Right lobe of liver (tissue), 6 donors: ENCODE results near the gene MPP2. TPM values are rescaled to one million over a fixed set of nuclear protein-coding genes. Genes with fewer than 3 reads are reported as not detected.

ENCODE experiments used
- ATAC-seq, 4 donors: fragments of 200-7000 bp; cut with Tn5 transposase; one replicate each; pipeline ENCODE4 v1.9.1; 2020; ENCODE audit warnings: mild to moderate bottlenecking in 4 of 4, moderate library complexity in 4 of 4
- DNase-seq, 3 donors: peaks; one replicate each; pipeline ENCODE4 v3.0.0-alpha.2; 2020
- H3K27ac ChIP-seq, 3 donors: fragments of 200-600 bp; one replicate each; pipeline ENCODE4 v1.8.0; 2022
- H3K27me3 ChIP-seq, 2 donors: fragments of 200-600 bp; one replicate each; pipeline ENCODE4 v1.8.0; 2022
- H3K36me3 ChIP-seq, 4 donors: fragments of 200-600 bp; sonication (generic) in 1 of 4; one replicate each; pipeline versions ENCODE4 v1.5.1 to v1.8.0; 2017 to 2022; ENCODE audit warnings: control low read depth in 1 of 4
- H3K4me1 ChIP-seq, 4 donors: fragments of 200-600 bp; sonication (generic) in 1 of 4; one replicate each; pipeline versions ENCODE4 v1.5.1 to v1.8.0; 2017 to 2022; ENCODE audit warnings: control low read depth in 1 of 4
- H3K4me3 ChIP-seq, 3 donors: fragments of 200-600 bp; one replicate each; pipeline ENCODE4 v1.8.0; 2022
- H3K9me3 ChIP-seq, 4 donors: fragments of 200-600 bp; sonication (generic) in 1 of 4; one replicate each; pipeline versions ENCODE4 v1.5.1 to v1.8.0; 2017 to 2022; ENCODE audit warnings: control low read depth in 1 of 4
- CTCF ChIP-seq, 4 donors: fragments of 200-600 bp in 3 of 4; fragments of 450-650 bp in 1 of 4; IDR thresholded peaks; one replicate each; pipeline versions ENCODE4 v1.5.1 to v1.8.0; 2016 to 2022; ENCODE audit warnings: antibody characterized with exemption in 4 of 4, mild to moderate bottlenecking in 2 of 4
- POLR2A ChIP-seq: fragments of 450-650 bp; IDR thresholded peaks from one replicate; pipeline ENCODE4 v1.6.1; 2017; ENCODE audit warnings: antibody characterized with exemption, mild to moderate bottlenecking
- WGBS: methylation state at CpG from one replicate; pipeline ENCODE4 v1.1.6; 2018; ENCODE audit warnings: low coverage, low lambda C conversion rate; ENCODE audit not compliant: insufficient coverage; ENCODE audit errors: missing lambda C conversion rate; 5-methylcytosine and 5-hydroxymethylcytosine counted together
- intact Hi-C, 2 donors: fragments of 100-400 bp; cut with DNase I; formaldehyde crosslinking; loops; one replicate each; pipeline versions ENCODE4 v1.11.2 to v1.14.1; 2022
- total RNA-seq, 6 experiments: library from RNA; depleted of rRNA in 2 of 6; stranded (reverse); fragments of >200 nt in 2 of 6; fragmentation: NEBNext Ultra II Directional in 3 of 6; extraction: Animal tissue kit (Norgen Biotek cat#: 25700) in 3 of 6; gene quantifications; one replicate each; pipeline versions ENCODE4 v1.1.0 to v1.2.4, GENCODE V29; 2016 to 2023
- donor health status: DM: no; HTN: yes; CAD: no.
- donor health status: DM: no; HTN: no; CAD: no.
- donor health status: DM: no; HTN: no; CAD: no.
- donor health status: DM: no; HTN: yes; CAD: no.
- donor health status: DM: no; HTN: yes; CAD: no.

MPP2 gene
- total RNA-seq, 6 experiments from 2014 or later = 0.13 to 1.2 (median 0.18) TPM; not detected in 3

GRCh38 chr17:43875476-43876147 lies 31.7 kb downstream of the MPP2 start:
- DNase-seq = no peak
- Histone ChIP-seq H3K36me3 (no peaks in the 10 kb centered on the region), H3K9me3 (no peaks in the 10 kb centered on the region), H3K27ac (no peak overlapping the region), H3K27me3 (no peaks in the 10 kb centered on the region), H3K4me1 (no peaks in the 10 kb centered on the region), H3K4me3 (no peak overlapping the region)
- intact Hi-C loops = no loop called here
- no peak for ATAC-seq
- WGBS = 45% methylated on average over 2 of the region's 3 CpGs
- no peak for TF ChIP-seq CTCF (IDR thresholded peaks at IDR 0.05)
- TF ChIP-seq POLR2A = no peak

DNA sequence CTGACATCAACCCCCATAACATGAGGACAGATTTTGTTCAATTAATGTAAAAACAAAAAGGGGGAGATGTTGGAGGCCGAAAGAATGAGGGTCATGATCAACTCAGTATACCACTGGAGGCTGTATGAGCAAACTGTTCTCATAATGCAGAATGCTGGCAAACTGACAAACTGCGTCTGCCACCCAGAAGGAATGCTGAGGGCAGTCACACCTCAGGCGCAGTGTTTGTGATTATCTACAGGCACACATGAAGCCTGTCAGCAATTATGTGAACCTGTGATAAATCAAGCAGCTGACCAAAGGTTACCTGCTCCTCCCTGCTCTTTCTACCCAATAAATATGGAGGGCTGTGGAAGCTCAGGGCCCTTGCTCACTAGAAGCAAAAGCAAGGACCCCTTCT lies 33.0 kb downstream of the MPP2 start:
- no peak for DNase-seq
- intact Hi-C loops = no loop called here
- Histone ChIP-seq H3K9me3 (no peaks in the 10 kb centered on the region), H3K36me3 (no peaks in the 10 kb centered on the region), H3K4me3 (no peak overlapping the region), H3K27ac (no peak overlapping the region), H3K4me1 (no peaks in the 10 kb centered on the region), H3K27me3 (no peaks in the 10 kb centered on the region)
- ATAC-seq = no peak
- TF ChIP-seq CTCF (IDR thresholded peaks at IDR 0.05) (no peak), POLR2A (no peak)
- 72% methylated on average over 3 of the region's 3 CpGs for WGBS

GRCh38 chr17:43873815-43874214 lies 33.5 kb downstream of the MPP2 start:
- ATAC-seq = no peak
- Histone ChIP-seq H3K36me3 (no peaks in the 10 kb centered on the region), H3K27ac (no peak overlapping the region), H3K9me3 (no peaks in the 10 kb centered on the region), H3K27me3 (no peaks in the 10 kb centered on the region), H3K4me1 (no peaks in the 10 kb centered on the region), H3K4me3 (no peak overlapping the region)
- WGBS = 60% methylated on average over 6 of the region's 6 CpGs
- TF ChIP-seq POLR2A (no peak), CTCF (IDR thresholded peaks at IDR 0.05) (no peak)
- intact Hi-C loops = no loop called here
- DNase-seq = no peak

- TF ChIP-seq CTCF (IDR thresholded peaks at IDR 0.05) (no peak), POLR2A (no peak)
- intact Hi-C loops = no loop called here
- ATAC-seq (no peak), DNase-seq (no peak)
- no peaks in the 10 kb centered on the region for H3K27me3 ChIP-seq
- 61% methylated on average over 3 of the region's 5 CpGs for WGBS
- no peak overlapping the region for H3K27ac ChIP-seq
- H3K4me1 ChIP-seq = no peaks in the 10 kb centered on the region
- no peaks in the 10 kb centered on the region for H3K9me3 ChIP-seq
- no peak overlapping the region for H3K4me3 ChIP-seq
- H3K36me3 ChIP-seq = no peaks in the 10 kb centered on the region
These were observed 34.2 kb downstream of the MPP2 start for GRCh38 chr17:43873091-43873490.
